SU-DHL-6 (cell line): ENCODE measurements around the gene NEUROG2.

Source experiments
- H2AFZ ChIP-seq: fragments of 200-600 bp; sonication (generic); 2 replicates; pipeline ENCODE4 v1.6.1; 2014; ENCODE audit warnings: low read depth, mild to moderate bottlenecking, moderate library complexity, mixed read lengths, antibody characterized with exemption, low read length; ENCODE audit not compliant: severe bottlenecking
- H3F3A ChIP-seq: fragments of 200-600 bp; shearing (Covaris generic); 2 replicates; pipeline ENCODE4 v1.6.0; 2016; ENCODE audit warnings: antibody characterized with exemption, mild to moderate bottlenecking; ENCODE audit not compliant: insufficient read depth
- H3K27ac ChIP-seq: fragments of 200-600 bp; sonication (generic); 2 replicates; pipeline ENCODE4 v1.5.1; 2016; ENCODE audit warnings: low read depth, mild to moderate bottlenecking, low read length, moderate library complexity, mixed read lengths
- H3K27me3 ChIP-seq: fragments of 200-600 bp; sonication (generic), shearing (Covaris generic); 2 replicates; pipeline ENCODE4 v1.6.0; 2014; ENCODE audit warnings: mild to moderate bottlenecking, low read length
- H3K36me3 ChIP-seq: fragments of 200-600 bp; sonication (generic); 2 replicates; pipeline ENCODE4 v1.6.1; 2014; ENCODE audit warnings: mild to moderate bottlenecking, low read length, mixed read lengths
- H3K4me2 ChIP-seq: fragments of 300-600, 200-600 bp; shearing (Covaris generic), sonication (generic); 2 replicates; pipeline ENCODE4 v1.6.0; 2014; ENCODE audit warnings: low read length, low read depth, mild to moderate bottlenecking; ENCODE audit not compliant: poor library complexity, severe bottlenecking
- H3K4me3 ChIP-seq: fragments of 200-600 bp; sonication (generic); 2 replicates; pipeline ENCODE4 v1.5.1; 2014; ENCODE audit warnings: antibody characterized with exemption, low read length, mild to moderate bottlenecking, mixed read lengths; ENCODE audit not compliant: insufficient read depth, poor library complexity, severe bottlenecking
- H3K79me2 ChIP-seq: fragments of 200-600 bp; sonication (generic); 2 replicates; pipeline ENCODE4 v1.6.1; 2014; ENCODE audit warnings: mild to moderate bottlenecking, low read length, moderate library complexity; ENCODE audit not compliant: insufficient read depth
- H3K9ac ChIP-seq: fragments of 200-600 bp; sonication (generic); 2 replicates; pipeline ENCODE4 v1.7.0; 2014; ENCODE audit warnings: mild to moderate bottlenecking, low read length
- H3K9me2 ChIP-seq: fragments of 200-600 bp; sonication (generic); replicated peaks from 2 replicates; pipeline ENCODE4 v1.6.1; 2014; ENCODE audit warnings: low read length; ENCODE audit not compliant: insufficient read depth
- H3K9me3 ChIP-seq: fragments of 200-600 bp; sonication (generic); 2 replicates; pipeline ENCODE4 v1.6.1; 2014; ENCODE audit warnings: low read length, mixed read lengths; ENCODE audit not compliant: insufficient read depth
- H4K20me1 ChIP-seq: fragments of 200-600 bp; sonication (generic); 2 replicates; pipeline ENCODE4 v1.6.1; 2014; ENCODE audit warnings: low read depth, mild to moderate bottlenecking, antibody characterized with exemption, low read length, moderate library complexity, mixed read lengths
- CTCF ChIP-seq: fragments of 200-600 bp; sonication (generic); IDR thresholded peaks from one replicate; pipeline ENCODE4 v1.5.1; 2017; ENCODE audit warnings: antibody characterized with exemption, mild to moderate bottlenecking, low read length, moderate library complexity; ENCODE audit not compliant: insufficient read depth, poor library complexity, severe bottlenecking
- EZH2phosphoT487 ChIP-seq: fragments of 200-600 bp; sonication (generic), shearing (Covaris generic); conservative IDR thresholded peaks from 2 replicates; pipeline ENCODE4 v1.6.1; 2018; ENCODE audit warnings: mild to moderate bottlenecking, antibody characterized with exemption, low read length, moderate library complexity, mixed read lengths

The NEUROG2 gene

GRCh38 chr4:112518675-112519074 lies 2.7 kb upstream of the NEUROG2 start:
- Histone ChIP-seq H3K9me3 (no peaks in the 10 kb centered on the region), H4K20me1 (no peaks in the 10 kb centered on the region), H2AFZ (no peak overlapping the region), H3K9ac (no peak overlapping the region), H3K27me3 (no peaks in the 10 kb centered on the region), H3K9me2 (no peaks in the 10 kb centered on the region), H3K79me2 (no peaks in the 10 kb centered on the region), H3K27ac (no peak overlapping the region), H3K4me2 (no peak overlapping the region), H3K4me3 (no peak overlapping the region), H3K36me3 (no peaks in the 10 kb centered on the region), H3F3A (no peaks in the 10 kb centered on the region)
- TF ChIP-seq EZH2phosphoT487 = no peak
- TF ChIP-seq CTCF = no peak

GRCh38 chr4:112517911-112518310 lies 1.9 kb upstream of the NEUROG2 start:
- no peaks in the 10 kb centered on the region for H3F3A ChIP-seq
- no peaks in the 10 kb centered on the region for H3K9me3 ChIP-seq
- no peak overlapping the region for H3K9ac ChIP-seq
- H3K4me2 ChIP-seq = no peak overlapping the region
- no peaks in the 10 kb centered on the region for H3K36me3 ChIP-seq
- H3K27me3 ChIP-seq = no peaks in the 10 kb centered on the region
- no peak overlapping the region for H2AFZ ChIP-seq
- TF ChIP-seq EZH2phosphoT487 = no peak
- no peak for TF ChIP-seq CTCF
- H4K20me1 ChIP-seq = no peaks in the 10 kb centered on the region
- no peaks in the 10 kb centered on the region for H3K9me2 ChIP-seq
- no peak overlapping the region for H3K4me3 ChIP-seq
- no peaks in the 10 kb centered on the region for H3K79me2 ChIP-seq
- no peak overlapping the region for H3K27ac ChIP-seq

- Histone ChIP-seq H3K27me3 (no peaks in the 10 kb centered on the region), H3K36me3 (no peaks in the 10 kb centered on the region), H3K27ac (no peak overlapping the region), H3K9ac (peak overlapping the region; percentile 8; the same call in 1 of the 2 replicates), H3K79me2 (no peaks in the 10 kb centered on the region), H3K9me3 (no peaks in the 10 kb centered on the region), H3F3A (no peaks in the 10 kb centered on the region), H3K4me3 (peak overlapping the region; percentile 57), H4K20me1 (no peaks in the 10 kb centered on the region), H3K9me2 (no peaks in the 10 kb centered on the region), H3K4me2 (peak overlapping the region; percentile 70), H2AFZ (peak overlapping the region; percentile 11)
- TF ChIP-seq CTCF (no peak), EZH2phosphoT487 (no peak)
Measured at GRCh38 chr4:112517067-112517634, 1.2 kb upstream of the NEUROG2 start.
